RWPE1 (cell line): ENCODE results near the gene TRIM65.

Source experiments
- CTCF ChIA-PET: fragments of 350-600 bp; sonication (Branson Sonifier 250); formaldehyde crosslinking; extraction: SDS; loops from one replicate; lab custom pipeline; 2021; lab: Yijun Ruan, JAX
- POLR2A ChIA-PET: fragments of 400-600 bp; formaldehyde crosslinking; extraction: SDS; loops from one replicate; lab custom pipeline; 2020; ENCODE audit warnings: antibody characterized with exemption; ENCODE audit not compliant: low non-redundant PET; lab: Yijun Ruan, JAX
- DNase-seq: peaks from one replicate; pipeline ENCODE4 v3.0.0; 2012; ENCODE audit warnings: low spot score
- H3K27ac ChIP-seq: fragments of 450-650 bp; 2 replicates; pipeline ENCODE4 v1.5.1; 2017
- CTCF ChIP-seq: fragments of 450-650 bp; conservative IDR thresholded peaks from 2 replicates; pipeline ENCODE4 v1.5.1; 2017; ENCODE audit warnings: low read depth, mild to moderate bottlenecking

Gene TRIM65

GRCh38 chr17:75842963-75843576, 53.7 kb downstream of the TRIM65 start:
- no peak for DNase-seq
- ChIA-PET CTCF (no interaction called here), POLR2A (no interaction called here)
- peak overlapping the region; percentile 92 for H3K27ac ChIP-seq
- no peak for TF ChIP-seq CTCF

GRCh38 chr17:75842411-75842810, 54.3 kb downstream of the TRIM65 start:
- H3K27ac ChIP-seq = peak overlapping the region; percentile 92
- TF ChIP-seq CTCF = no peak
- CTCF ChIA-PET = no interaction called here
- DNase-seq = no peak
- POLR2A ChIA-PET = no interaction called here

- POLR2A ChIA-PET = no interaction called here
- no peak for TF ChIP-seq CTCF
- H3K27ac ChIP-seq = peak overlapping the region; percentile 92
- CTCF ChIA-PET = interaction anchor here (0.7 kb wide), 1 partner anchor 138 kb away, joined by 3 read pairs; the partner anchor contains the start of genes ACOX1 and TEN1
- DNase-seq = no peak
Measured at GRCh38 chr17:75840799-75841164, 56.0 kb downstream of the TRIM65 start.

DNA sequence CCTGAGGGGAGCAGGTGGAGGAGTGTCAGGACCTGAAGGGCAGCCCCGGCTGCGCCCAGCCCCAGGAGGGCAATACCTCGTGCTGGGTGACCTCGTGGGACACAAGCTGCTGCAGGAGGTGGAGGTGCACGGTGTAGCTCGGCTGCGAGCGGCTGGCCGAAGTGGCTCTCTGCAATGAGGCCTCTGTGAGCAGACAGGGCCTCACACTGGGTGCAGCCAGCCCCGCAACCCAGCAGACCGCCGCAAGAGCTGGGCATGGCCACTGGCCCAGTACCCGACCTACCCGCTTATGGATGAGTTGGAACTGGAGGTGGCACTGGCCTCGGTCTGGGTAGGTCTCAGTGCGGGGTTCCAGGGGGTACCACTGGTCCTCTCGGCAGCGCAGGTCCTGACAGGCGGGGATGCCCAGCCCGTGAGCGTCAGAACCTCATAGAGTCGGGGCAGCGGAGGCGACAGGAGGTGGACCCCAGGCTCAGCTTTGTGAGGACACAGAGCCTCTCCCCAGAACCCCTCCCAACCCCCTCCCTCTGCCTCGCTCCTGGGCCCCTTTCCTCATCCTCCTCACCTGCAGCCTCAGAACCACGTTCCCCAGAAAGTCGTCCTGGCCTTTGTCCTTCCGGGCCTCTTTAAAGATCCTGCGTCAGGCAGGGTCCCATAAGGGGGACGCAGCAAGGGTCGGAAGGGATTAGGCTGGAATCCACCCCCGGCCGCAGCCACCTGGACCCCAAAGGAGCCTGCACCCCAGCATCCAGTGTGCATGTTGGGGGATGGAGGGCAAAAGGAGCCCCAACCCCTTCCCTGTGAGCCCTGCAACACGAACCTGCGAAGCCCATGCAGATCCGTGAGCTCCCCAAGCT, 56.6 kb downstream of the TRIM65 start:
- no peak for DNase-seq
- ChIA-PET CTCF (interaction anchor here (0.5 to 0.6 kb wide), 2 partner anchors 15 to 58 kb away, joined by 3 to 4 read pairs; no protein-coding TSS in a partner anchor), POLR2A (no interaction called here)
- no peak for TF ChIP-seq CTCF
- peak overlapping the region; percentile 92 for H3K27ac ChIP-seq
